ENCODE results near the gene CISTR. TPM values are rescaled to one million over a fixed set of nuclear protein-coding genes. Genes with fewer than 3 reads are reported as not detected.
A peak's percentile ranks its signal among the peaks of the same experiment; 100 is the strongest.

Gene CISTR
- total RNA-seq, 1 experiment from 2014 or later, result not detected

DNA sequence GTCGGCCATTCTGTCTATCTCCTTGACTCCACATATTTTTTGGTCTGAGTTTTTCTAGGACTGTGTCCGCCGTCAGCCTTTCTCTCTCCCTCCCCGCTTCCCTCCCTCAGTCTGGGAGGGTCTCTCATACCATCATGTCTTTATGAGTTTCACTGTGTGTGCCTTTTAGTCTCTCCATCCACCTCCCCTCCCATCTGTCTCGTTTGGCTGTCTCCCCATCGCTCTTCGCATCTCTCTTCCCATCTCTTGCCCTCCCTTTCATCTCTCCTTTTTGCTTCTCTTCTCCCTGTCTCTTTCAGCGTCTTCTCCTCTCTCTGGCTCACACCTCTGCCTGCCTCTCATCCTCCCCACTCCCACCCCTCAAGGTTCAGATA, 6.9 kb upstream of the CISTR start:
- Histone ChIP-seq H3K4ac (ENCODE audit: low read depth, low read length) (no peak overlapping the region), H3K18ac (ENCODE audit: insufficient read length, low read depth, low read length) (no peak overlapping the region), H2BK15ac (ENCODE audit: low read depth, low read length) (no peak overlapping the region), H3K4me2 (ENCODE audit: insufficient read depth, insufficient read length, low read length) (no peak overlapping the region), H2AK5ac (ENCODE audit: insufficient read length, low read length) (no peak overlapping the region), H3K14ac (ENCODE audit: insufficient read depth, low read length) (no peak overlapping the region), H3T11ph (ENCODE audit: low read length) (no peak overlapping the region), H2BK5ac (ENCODE audit: insufficient read length, low read length) (no peak overlapping the region), H3K27me3 (ENCODE audit: insufficient read depth, low read length) (peaks cover 6% of the 10 kb centered on the region; the same call in 1 of the 2 replicates), H3K27ac (ENCODE audit: insufficient read length, low read depth, low read length) (no peak overlapping the region), H2BK20ac (ENCODE audit: low read depth, low read length, poor library complexity, severe bottlenecking) (no peak overlapping the region), H2BK120ac (ENCODE audit: low read depth, low read length, poor library complexity, severe bottlenecking) (no peak overlapping the region), H3K23me2 (ENCODE audit: insufficient read length, low read depth, low read length, poor library complexity, severe bottlenecking) (peaks cover 4% of the 10 kb centered on the region), H4K20me1 (ENCODE audit: control insufficient read depth, insufficient read depth, insufficient read length) (no peaks in the 10 kb centered on the region), H3K56ac (ENCODE audit: insufficient read length, low read depth, low read length) (no peak overlapping the region), H3K79me2 (ENCODE audit: insufficient read depth, low read length) (no peaks in the 10 kb centered on the region), H3K4me1 (ENCODE audit: insufficient read depth, low read length) (peaks cover 4% of the 10 kb centered on the region; the same call in 1 of the 2 replicates), H3K9ac (ENCODE audit: extremely low read depth, insufficient read length, low read length) (no peak overlapping the region), H4K8ac (replicated peaks; ENCODE audit: insufficient read length, low read depth, low read length) (peak overlapping the region; percentile 46), H4K5ac (ENCODE audit: insufficient read length, low read depth, low read length) (no peak overlapping the region), H4K91ac (ENCODE audit: insufficient read length, low read depth, low read length) (no peak overlapping the region), H2AFZ (ENCODE audit: low read length) (no peak overlapping the region), H2BK12ac (ENCODE audit: insufficient read length, low read depth, low read length) (no peak overlapping the region), H3K79me1 (ENCODE audit: insufficient read depth, low read depth, low read length, poor library complexity, severe bottlenecking) (no peaks in the 10 kb centered on the region), H3K23ac (ENCODE audit: insufficient read length, low read depth, low read length) (no peak overlapping the region), H3K9me3 (ENCODE audit: control insufficient read depth, low read depth, low read length) (no peaks in the 10 kb centered on the region)
- no peak for DNase-seq
- no peak for TF ChIP-seq CTCF (conservative IDR thresholded peaks at IDR 0.05)
- Mint-ChIP-seq H3K4me1 (peaks cover 25 to 34% of the 10 kb centered on the region in 2 experiments), H3K9me3 (no peaks in the 10 kb centered on the region), H3K36me3 (ENCODE audit: insufficient read depth in 1 of 3, low read depth in 3 of 3) (no peaks in the 10 kb centered on the region), H3K27ac (no peak overlapping the region), H3K27me3 (ENCODE audit: low read depth) (peaks cover 50% of the 10 kb centered on the region), H3K4me3 (no peak overlapping the region)
- no CpG with 5 or more reads among the region's 8 CpGs for WGBS (ENCODE audit: extremely low coverage, insufficient read length, low lambda C conversion rate)
